Stimulated activated CD4-positive, alpha-beta T cell treated with anti-CD3 and anti-CD28 coated beads, TNF-alpha, amount 100 ng/mL, for 24 hours (primary cell): ENCODE results near the gene ATF7.

Experiments used
- DNase-seq, 3 experiments: peaks; one replicate each; pipeline ENCODE4 v3.0.0-alpha.2; 2020; ENCODE audit warnings: low read depth in 3 of 3

ATF7 gene

DNA sequence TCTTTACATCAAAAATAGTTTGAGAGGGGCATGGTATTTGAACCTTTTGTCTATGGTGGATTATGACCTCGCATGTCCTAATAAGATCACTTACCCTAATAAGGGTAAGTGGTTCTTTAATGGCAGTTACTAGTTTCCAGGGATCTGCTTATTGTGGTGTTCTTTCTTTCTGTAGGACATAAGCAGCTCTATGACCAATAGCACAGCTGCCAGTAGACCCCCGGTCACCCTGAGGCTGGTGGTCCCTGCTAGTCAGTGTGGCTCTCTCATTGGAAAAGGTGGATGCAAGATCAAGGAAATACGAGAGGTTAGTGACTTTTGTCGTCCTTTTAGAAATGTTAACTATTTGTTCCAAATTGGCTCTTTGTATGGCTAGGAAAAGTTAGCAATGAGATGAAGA is 167.1 kb downstream of the ATF7 start:
- no peak for DNase-seq
